Posterior cingulate gyrus (tissue), 11 donors: ENCODE measurements around the gene RGS3.

ENCODE experiments used
- DNase-seq, 10 donors: peaks; one replicate each; pipeline versions ENCODE4 v3.0.0 to v3.0.0-alpha.2; 2020 to 2021; ENCODE audit warnings: mixed read lengths in 3 of 10
- intact Hi-C: fragments of 100-400 bp; cut with DNase I; formaldehyde crosslinking; loops from one replicate; pipeline ENCODE4 v1.15.1; 2023

The RGS3 gene

GRCh38 chr9:113622600-113623400 is 159.3 kb downstream of the RGS3 start:
- DNase-seq: peak in 1 of 10 donors; percentile 47
- intact Hi-C loops: no loop called here

- intact Hi-C loops: no loop called here
- no peak for DNase-seq
Measured at GRCh38 chr9:113623851-113624485, 160.4 kb downstream of the RGS3 start.

- peak in 1 of 10 donors; percentile 41 for DNase-seq
- intact Hi-C loops: no loop called here
Measured at GRCh38 chr9:113624721-113625120, 161.2 kb downstream of the RGS3 start.

GRCh38 chr9:113625486-113625885 is 162.0 kb downstream of the RGS3 start:
- intact Hi-C loops: no loop called here
- DNase-seq: no peak

GRCh38 chr9:113626735-113627495 is 163.4 kb downstream of the RGS3 start:
- intact Hi-C loops: no loop called here
- DNase-seq: peak in 4 of 10 donors; percentile 34 to 88 (median 52)

GRCh38 chr9:113628621-113629020 is 165.1 kb downstream of the RGS3 start:
- intact Hi-C loops: no loop called here
- DNase-seq: no peak

- intact Hi-C loops: no loop called here
- no peak for DNase-seq
Measured at GRCh38 chr9:113630386-113631136, 167.0 kb downstream of the RGS3 start.

- DNase-seq: peak in 2 of 10 donors; percentile 27 to 37
- intact Hi-C loops: no loop called here
Measured at GRCh38 chr9:113631137-113631765, 167.7 kb downstream of the RGS3 start.

- intact Hi-C loops: no loop called here
- peak in 3 of 10 donors; percentile 19 to 58 (median 27) for DNase-seq
Measured at GRCh38 chr9:113631871-113632665, 168.5 kb downstream of the RGS3 start.

GRCh38 chr9:113632776-113633590 is 169.5 kb downstream of the RGS3 start:
- intact Hi-C loops: no loop called here
- peak in 3 of 10 donors; percentile 17 to 66 (median 32) for DNase-seq

- intact Hi-C loops: no loop called here
- DNase-seq: peak in 1 of 10 donors; percentile 47
Measured at GRCh38 chr9:113633782-113634595, 170.5 kb downstream of the RGS3 start.

GRCh38 chr9:113634596-113635515 is 171.3 kb downstream of the RGS3 start:
- intact Hi-C loops: no loop called here
- DNase-seq: peak in 2 of 10 donors; percentile 26 to 79

- DNase-seq: no peak
- intact Hi-C loops: no loop called here
Measured at GRCh38 chr9:113635586-113635985, 172.1 kb downstream of the RGS3 start.

- peak in 1 of 10 donors; percentile 47 for DNase-seq
- intact Hi-C loops: no loop called here
Measured at GRCh38 chr9:113636165-113636564, 172.6 kb downstream of the RGS3 start.

- intact Hi-C loops: no loop called here
- no peak for DNase-seq
Measured at GRCh38 chr9:113636693-113637092, 173.2 kb downstream of the RGS3 start.

- intact Hi-C loops: no loop called here
Measured at GRCh38 chr9:113638490-113638889, 175.0 kb downstream of the RGS3 start.

More at GRCh38 chr9:113638490-113638889, 175.0 kb downstream of the RGS3 start:
- no peak for DNase-seq
